Astrocyte (in vitro differentiated cells and primary cell): Measurements from ENCODE around the gene UBN2. TPM values are rescaled to one million over a fixed set of nuclear protein-coding genes. Genes with fewer than 3 reads are reported as not detected.

Experiments used
- DNase-seq: peaks from one replicate; pipeline ENCODE4 v3.0.0-alpha.2; 2010; ENCODE audit warnings: low read depth
- FAIRE-seq: peaks from 2 replicates; lab custom pipeline; 2011; peaks lifted over from hg19 to GRCh38; lab: Jason Lieb, UNC
- H2AFZ ChIP-seq: 2 replicates; pipeline ENCODE4 v1.6.0; 2012; ENCODE audit warnings: low read depth, low read length, inconsistent platforms
- H3K27ac ChIP-seq: 2 replicates; pipeline ENCODE4 v1.5.1; 2011; ENCODE audit warnings: low read depth, low read length, inconsistent platforms
- H3K27me3 ChIP-seq: 2 replicates; pipeline ENCODE4 v1.6.0; 2011; ENCODE audit warnings: low read length, inconsistent platforms; ENCODE audit not compliant: insufficient read depth
- H3K36me3 ChIP-seq: 2 replicates; pipeline ENCODE4 v1.5.1; 2011; ENCODE audit warnings: low read length, inconsistent platforms; ENCODE audit not compliant: insufficient read depth
- H3K4me1 ChIP-seq: 2 replicates; pipeline ENCODE4 v1.5.1; 2011; ENCODE audit warnings: low read length, inconsistent platforms; ENCODE audit not compliant: insufficient read depth
- H3K4me2 ChIP-seq: 2 replicates; pipeline ENCODE4 v1.6.0; 2012; ENCODE audit warnings: low read length, inconsistent platforms
- H3K4me3 ChIP-seq: 2 replicates; pipeline ENCODE4 v1.5.1; 2011; ENCODE audit warnings: low read depth, mild to moderate bottlenecking, low read length, inconsistent platforms; ENCODE audit not compliant: insufficient read depth
- H3K79me2 ChIP-seq: 2 replicates; pipeline ENCODE4 v1.6.0; 2012; ENCODE audit warnings: mild to moderate bottlenecking, low read length, inconsistent platforms; ENCODE audit not compliant: insufficient read depth
- H3K9ac ChIP-seq: 2 replicates; pipeline ENCODE4 v1.6.0; 2012; ENCODE audit warnings: mild to moderate bottlenecking, low read length, inconsistent platforms
- H3K9me3 ChIP-seq: 2 replicates; pipeline ENCODE4 v1.5.1; 2012; ENCODE audit warnings: low read depth, mild to moderate bottlenecking, low read length, inconsistent platforms; ENCODE audit not compliant: insufficient read depth
- H4K20me1 ChIP-seq: 2 replicates; pipeline ENCODE4 v1.6.0; 2012; ENCODE audit warnings: low read length, inconsistent platforms; ENCODE audit not compliant: insufficient read depth
- H3K27ac Mint-ChIP-seq: one replicate; pipeline ENCODE4 v1.8.0; 2021; ENCODE audit warnings: mild to moderate bottlenecking, mixed read lengths; ENCODE audit not compliant: unreplicated experiment
- H3K27me3 Mint-ChIP-seq: one replicate; pipeline ENCODE4 v1.8.0; 2021; ENCODE audit warnings: low read depth, mixed read lengths; ENCODE audit not compliant: unreplicated experiment
- H3K36me3 Mint-ChIP-seq: one replicate; pipeline ENCODE4 v1.8.0; 2021; ENCODE audit warnings: low read depth, mixed read lengths; ENCODE audit not compliant: unreplicated experiment
- H3K4me1 Mint-ChIP-seq: one replicate; pipeline ENCODE4 v1.8.0; 2021; ENCODE audit warnings: low read depth, mixed read lengths; ENCODE audit not compliant: unreplicated experiment
- H3K4me3 Mint-ChIP-seq: one replicate; pipeline ENCODE4 v1.8.0; 2021; ENCODE audit warnings: mild to moderate bottlenecking, moderate library complexity, mixed read lengths; ENCODE audit not compliant: unreplicated experiment
- H3K9me3 Mint-ChIP-seq: one replicate; pipeline ENCODE4 v1.8.0; 2021; ENCODE audit warnings: mild to moderate bottlenecking, mixed read lengths; ENCODE audit not compliant: unreplicated experiment
- EZH2 ChIP-seq: IDR thresholded peaks from 2 replicates; pipeline ENCODE4 v1.6.1; 2012; ENCODE audit warnings: mild to moderate bottlenecking, low read length, inconsistent platforms; ENCODE audit not compliant: insufficient read depth
- total RNA-seq: library from RNA; stranded (reverse); gene quantifications from 2 replicates; pipeline ENCODE4 v1.2.1, GENCODE V29; 2021
- TF ChIP-seq, protein P1 (sequence below): IDR thresholded peaks from 2 replicates; pipeline ENCODE4 v1.5.1; 2011; ENCODE audit warnings: low read depth, mild to moderate bottlenecking, inconsistent platforms, low read length, moderate library complexity; ENCODE audit not compliant: insufficient read depth

UBN2 gene
- total RNA-seq, 1 donor from 2014 or later = 16.5 TPM

DNA sequence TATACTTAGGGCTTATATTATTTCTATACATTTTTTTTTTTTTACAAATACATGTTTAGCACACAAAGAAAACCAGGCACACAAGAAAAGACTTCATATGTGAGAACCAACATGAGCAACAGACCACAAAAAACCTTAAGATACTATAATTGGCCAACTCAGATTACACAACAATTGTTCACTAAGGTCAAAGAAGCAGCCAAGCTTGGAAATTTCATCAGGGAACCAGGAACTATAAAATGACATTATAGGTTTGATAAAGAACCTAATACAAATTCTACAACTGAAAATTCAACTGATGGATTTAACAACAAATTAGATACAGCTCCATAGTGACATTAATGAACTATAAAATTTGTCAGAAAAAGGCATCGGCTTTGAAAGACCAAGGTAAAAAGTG, 124.3 kb downstream of the UBN2 start:
- H3K27ac Mint-ChIP-seq = no peak overlapping the region
- Histone ChIP-seq H3K4me1 (no peaks in the 10 kb centered on the region), H3K9ac (no peak overlapping the region), H3K4me2 (no peak overlapping the region), H3K9me3 (no peaks in the 10 kb centered on the region), H3K4me3 (no peak overlapping the region), H3K36me3 (no peaks in the 10 kb centered on the region), H3K27ac (no peak overlapping the region), H2AFZ (no peak overlapping the region), H3K27me3 (no peaks in the 10 kb centered on the region), H3K79me2 (peaks cover 5% of the 10 kb centered on the region), H4K20me1 (no peaks in the 10 kb centered on the region)
- TF ChIP-seq EZH2 = no peak
- TF ChIP-seq, protein P1, sequence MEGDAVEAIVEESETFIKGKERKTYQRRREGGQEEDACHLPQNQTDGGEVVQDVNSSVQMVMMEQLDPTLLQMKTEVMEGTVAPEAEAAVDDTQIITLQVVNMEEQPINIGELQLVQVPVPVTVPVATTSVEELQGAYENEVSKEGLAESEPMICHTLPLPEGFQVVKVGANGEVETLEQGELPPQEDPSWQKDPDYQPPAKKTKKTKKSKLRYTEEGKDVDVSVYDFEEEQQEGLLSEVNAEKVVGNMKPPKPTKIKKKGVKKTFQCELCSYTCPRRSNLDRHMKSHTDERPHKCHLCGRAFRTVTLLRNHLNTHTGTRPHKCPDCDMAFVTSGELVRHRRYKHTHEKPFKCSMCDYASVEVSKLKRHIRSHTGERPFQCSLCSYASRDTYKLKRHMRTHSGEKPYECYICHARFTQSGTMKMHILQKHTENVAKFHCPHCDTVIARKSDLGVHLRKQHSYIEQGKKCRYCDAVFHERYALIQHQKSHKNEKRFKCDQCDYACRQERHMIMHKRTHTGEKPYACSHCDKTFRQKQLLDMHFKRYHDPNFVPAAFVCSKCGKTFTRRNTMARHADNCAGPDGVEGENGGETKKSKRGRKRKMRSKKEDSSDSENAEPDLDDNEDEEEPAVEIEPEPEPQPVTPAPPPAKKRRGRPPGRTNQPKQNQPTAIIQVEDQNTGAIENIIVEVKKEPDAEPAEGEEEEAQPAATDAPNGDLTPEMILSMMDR = no peak
- peak overlapping the region; percentile 29 for H3K4me3 Mint-ChIP-seq
- H3K9me3 Mint-ChIP-seq = no peaks in the 10 kb centered on the region
- peaks cover 4% of the 10 kb centered on the region for H3K36me3 Mint-ChIP-seq
- peaks cover 2% of the 10 kb centered on the region for H3K4me1 Mint-ChIP-seq
- no peaks in the 10 kb centered on the region for H3K27me3 Mint-ChIP-seq
- FAIRE-seq = no peak
- DNase-seq = no peak

Other genes with a start within 250 kb of the UBN2 start
- 10.3 and 11.1 TPM in 2 replicates for gene KIAA1549, start 249.8 kb upstream of the UBN2 start, total RNA-seq
- 11.9 and 12.3 TPM in 2 replicates for gene ZC3HAV1L, start 195.2 kb upstream of the UBN2 start, total RNA-seq
- gene ZC3HAV1, start 121.5 kb upstream of the UBN2 start, total RNA-seq = 63.0 and 63.8 TPM in 2 replicates
- gene FMC1, start 110.1 kb downstream of the UBN2 start, total RNA-seq = 3.0 and 8.4 TPM in 2 replicates
- 87.8 and 91.8 TPM in 2 replicates for gene LUC7L2, start 128.7 kb downstream of the UBN2 start, total RNA-seq